Thyroid gland (tissue), 4 donors: Measurements from ENCODE around the gene CA7.

Experiments used
- CTCF ChIP-seq, 6 experiments: fragments of 200-600 bp in 3 of 6; fragments of 450-650 bp in 3 of 6; sonication (generic) in 3 of 6; IDR thresholded peaks; one replicate each; pipeline ENCODE4 v1.5.1; 2016 to 2019; ENCODE audit warnings: antibody characterized with exemption in 6 of 6, mild to moderate bottlenecking in 2 of 6, inconsistent platforms in 1 of 6, moderate library complexity in 1 of 6
- POLR2A ChIP-seq, 2 donors: fragments of 450-650 bp; IDR thresholded peaks; one replicate each; pipeline ENCODE4 v1.6.1; 2017; ENCODE audit warnings: antibody characterized with exemption in 2 of 2, mild to moderate bottlenecking in 2 of 2, moderate library complexity in 1 of 2

- no peak for TF ChIP-seq CTCF (IDR thresholded peaks at IDR 0.05)
- TF ChIP-seq POLR2A (IDR thresholded peaks at IDR 0.05), result no peak
These were observed 28.3 kb downstream of the CA7 start for GRCh38 chr16:66872559-66872942.
